Measurements from ENCODE around the gene CFHR4.
"Not testable (repeated sequence)": the region's sequence is repeated elsewhere in the genome, so short reads cannot be mapped to it uniquely, and the experiment has no call there.

The CFHR4 gene

DNA sequence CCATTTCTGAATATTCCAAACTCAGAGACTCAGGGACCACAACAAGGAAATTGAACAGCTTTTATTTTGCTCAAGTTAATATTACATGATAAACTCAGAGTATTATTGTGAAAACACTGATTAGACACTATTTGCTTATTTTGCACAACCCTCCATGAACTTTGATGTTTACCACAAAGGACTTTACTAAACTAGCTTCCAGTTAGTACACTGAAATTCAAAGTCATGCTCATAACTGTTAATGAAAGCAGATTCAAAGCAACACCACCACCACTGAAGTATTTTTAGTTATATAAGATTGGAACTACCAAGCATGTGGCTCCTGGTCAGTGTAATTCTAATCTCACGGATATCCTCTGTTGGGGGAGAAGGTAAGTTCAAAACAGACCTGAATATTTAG, 55.7 kb downstream of the CFHR4 start, which contains the start of gene CFHR2:
TSS of gene CFHR2 (plus strand) at position 171 of the 400 bp plus-strand sequence. CDS start at position 314, 143 bp downstream.
- not testable (repeated sequence) for DNase-seq

- DNase-seq, result no peak
Observed at GRCh38 chr1:196951711-196952394, 64.0 kb downstream of the CFHR4 start.

DNA sequence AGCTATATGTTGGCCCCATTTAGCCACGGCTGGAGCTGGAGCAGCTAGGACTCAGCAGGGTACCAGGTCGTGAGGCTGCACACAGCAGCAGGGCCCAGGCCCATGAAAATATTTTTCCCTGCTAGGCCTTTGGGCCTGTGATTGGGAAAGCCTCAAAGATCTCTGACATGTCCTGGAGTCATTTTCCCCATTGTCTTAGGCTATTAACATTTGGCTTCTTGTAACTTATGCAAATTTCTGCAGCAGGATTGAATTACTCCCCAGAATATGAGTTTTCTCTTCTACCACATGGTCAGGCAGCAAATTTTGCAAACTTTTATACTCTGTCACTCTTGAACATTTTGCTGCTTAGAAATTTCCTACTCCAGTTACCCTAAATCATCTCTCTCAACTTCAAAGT, 66.9 kb downstream of the CFHR4 start:
- DNase-seq, result no peak

DNA sequence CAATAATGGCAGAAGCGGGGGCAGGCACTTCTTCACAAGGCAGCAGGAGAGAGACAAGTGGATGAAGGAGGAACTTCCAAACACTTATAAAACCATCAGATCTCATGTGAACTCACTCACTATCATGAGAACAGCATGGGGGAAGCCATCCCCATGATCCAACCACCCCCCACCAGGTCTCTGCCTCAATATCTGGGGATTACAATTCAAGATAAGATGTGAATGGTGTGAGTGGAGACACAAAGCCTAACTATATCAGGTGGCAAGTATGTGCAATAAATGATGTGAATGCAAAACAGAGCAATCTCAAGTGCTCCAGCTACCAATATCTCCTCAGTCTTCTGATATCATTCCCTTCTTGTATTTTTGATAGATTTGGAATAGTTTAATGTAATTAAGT, 68.1 kb downstream of the CFHR4 start:
- DNase-seq, result no peak

- DNase-seq, result no peak
Observed at GRCh38 chr1:196960854-196961253, 73.0 kb downstream of the CFHR4 start.

All from effector CD8-positive, alpha-beta T cell (primary cell).